GM21526 (cell line): Measurements from ENCODE around the gene PYCR2.
"Not testable (repeated sequence)": the region's sequence is repeated elsewhere in the genome, so short reads cannot be mapped to it uniquely, and the experiment has no call there.

Source experiments
- ATAC-seq: cut with Tn5 transposase; IDR thresholded peaks from one replicate; pipeline ENCODE4 v1.9.1; 2021; ENCODE audit warnings: moderate library complexity; ENCODE audit not compliant: unreplicated experiment, low FRiP score

Gene PYCR2

DNA sequence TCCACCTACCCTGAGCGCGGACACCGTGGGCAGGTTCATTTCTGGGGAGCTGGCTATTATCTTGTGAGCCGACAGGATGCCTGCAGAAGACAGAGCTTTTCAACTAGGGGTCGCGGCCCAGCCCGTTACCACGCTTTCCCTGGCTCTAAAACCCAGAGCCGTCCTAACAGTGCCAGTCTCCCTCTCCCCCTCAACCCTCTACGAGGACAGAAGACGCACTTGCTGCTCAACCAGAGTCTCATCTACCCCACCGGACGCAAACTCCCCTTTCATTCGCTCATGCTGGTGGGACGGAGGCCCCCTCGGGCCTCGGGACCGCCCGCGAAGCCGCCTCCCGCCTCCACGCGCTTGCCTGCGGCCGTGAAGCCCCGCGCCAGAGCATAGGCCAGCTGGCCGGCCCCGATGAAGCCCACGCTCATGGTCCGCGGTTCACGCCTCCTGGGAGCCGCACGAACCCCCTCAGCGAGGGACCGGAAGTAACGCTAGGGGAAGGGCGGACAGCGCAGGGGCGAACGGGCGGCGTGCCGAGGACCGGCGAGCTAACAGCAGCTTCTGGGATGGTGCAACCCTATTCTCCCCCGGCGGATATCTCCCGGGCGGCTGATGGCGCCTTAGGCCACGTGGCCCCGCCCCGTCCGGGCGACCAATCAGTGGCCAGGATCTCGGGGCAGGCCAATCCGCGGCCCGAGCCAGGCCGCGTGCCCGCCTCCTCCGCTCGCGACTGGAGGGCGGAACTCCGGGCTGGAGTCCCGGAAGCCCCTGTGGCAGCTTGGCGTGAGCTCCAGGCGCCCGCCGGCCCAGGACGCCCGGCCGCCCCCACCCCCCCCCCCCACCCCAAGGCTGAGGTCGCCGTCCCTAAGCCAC is at the start of gene PYCR2:
PYCR2 (minus strand) TSS at position 559 of the 864 bp plus-strand sequence; CDS start at position 419, 140 bp downstream.
- peak; percentile 97 for ATAC-seq

GRCh38 chr1:225973158-225973557 is 49.1 kb upstream of the PYCR2 start:
- no peak for ATAC-seq

GRCh38 chr1:225972344-225973152 is 48.5 kb upstream of the PYCR2 start:
- ATAC-seq, result no peak

- not testable (repeated sequence) for ATAC-seq
Observed at GRCh38 chr1:225970592-225971157, 46.6 kb upstream of the PYCR2 start.

DNA sequence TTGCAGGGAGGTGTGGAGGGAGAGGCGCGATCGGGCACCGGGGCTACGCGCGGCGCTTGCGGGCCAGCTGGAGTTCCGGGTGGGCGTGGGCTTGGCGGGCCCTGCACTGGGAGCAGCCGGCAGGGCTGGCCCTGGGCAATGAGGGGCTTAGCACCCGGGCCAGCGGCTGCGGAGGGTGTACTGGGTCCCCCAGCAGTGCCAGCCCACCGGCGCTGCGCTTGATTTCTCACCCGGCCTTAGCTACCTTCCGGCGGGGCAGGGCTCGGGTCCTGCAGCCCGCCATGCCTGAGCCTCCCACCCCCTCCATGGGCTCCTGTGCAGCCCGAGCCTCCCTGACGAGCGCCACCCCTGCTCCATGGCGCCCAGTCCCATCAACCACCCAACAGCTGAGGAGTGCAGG is 45.7 kb upstream of the PYCR2 start:
- ATAC-seq, result not testable (repeated sequence)

DNA sequence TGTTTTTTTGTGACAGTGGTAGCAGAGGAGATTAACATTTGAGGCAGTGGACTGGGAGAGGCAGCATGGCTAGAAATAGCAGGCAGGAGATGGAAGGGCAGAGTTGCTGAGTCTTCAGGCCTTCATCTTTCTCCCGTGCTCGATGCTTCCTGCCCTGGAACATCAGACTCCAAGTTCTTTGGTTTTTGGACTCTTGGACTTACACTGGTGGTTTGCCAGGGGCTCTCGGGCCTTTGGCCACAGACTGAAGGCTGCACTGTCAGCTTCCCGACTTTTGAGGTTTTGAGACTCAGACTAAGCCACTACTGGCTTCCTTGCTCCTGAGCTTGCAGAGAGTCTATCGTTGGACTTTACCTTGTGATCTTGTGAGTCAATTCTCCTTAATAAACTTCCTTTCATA is 41.2 kb upstream of the PYCR2 start:
- no peak for ATAC-seq

GRCh38 chr1:225963735-225964530 is 39.9 kb upstream of the PYCR2 start:
- ATAC-seq, result no peak

GRCh38 chr1:225962440-225962975 is 38.5 kb upstream of the PYCR2 start:
- peak; percentile 83 for ATAC-seq

DNA sequence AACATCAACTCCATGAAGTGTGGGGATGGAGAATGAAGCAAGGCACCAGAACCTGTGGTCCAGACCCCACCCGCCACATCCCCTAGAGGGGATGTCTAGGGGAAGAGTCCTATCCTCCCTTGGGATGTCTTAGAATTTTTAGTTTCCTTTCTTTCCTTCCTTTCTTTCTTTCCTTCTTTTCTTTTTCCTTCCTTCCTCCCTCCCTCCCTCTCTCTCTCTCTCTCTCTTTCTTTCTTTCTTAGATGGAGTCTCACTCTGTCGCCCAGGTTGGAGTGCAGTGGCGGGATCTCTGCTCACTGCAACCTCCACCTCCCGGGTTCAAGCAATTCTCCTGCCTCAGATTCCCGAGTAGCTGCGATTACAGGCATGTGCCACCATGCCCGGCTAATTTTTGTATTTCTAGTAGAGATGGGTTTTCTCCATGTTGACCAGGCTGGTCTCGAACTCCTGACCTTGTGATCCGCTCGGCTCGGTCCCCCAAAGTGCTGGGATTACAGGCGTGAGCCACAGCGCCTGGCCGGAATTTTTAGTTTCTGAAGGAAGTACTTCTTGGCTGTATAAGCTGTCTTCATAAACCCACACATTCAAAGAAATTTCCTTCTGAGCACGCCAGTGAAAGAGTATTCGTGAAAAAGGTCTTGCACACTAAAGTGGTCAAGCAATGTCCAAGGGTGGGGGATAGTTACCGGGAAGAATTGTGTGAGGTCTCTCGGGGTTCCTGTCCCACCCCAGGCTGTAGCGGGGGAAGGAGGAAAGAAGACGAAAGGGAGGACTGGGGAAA is 37.8 kb upstream of the PYCR2 start:
- ATAC-seq, result peak; percentile 21

- ATAC-seq, result no peak
Observed at GRCh38 chr1:225958041-225958440, 34.0 kb upstream of the PYCR2 start.

- ATAC-seq, result no peak
Observed at GRCh38 chr1:225954753-225955152, 30.7 kb upstream of the PYCR2 start.

GRCh38 chr1:225953315-225953714 is 29.3 kb upstream of the PYCR2 start:
- ATAC-seq, result no peak

GRCh38 chr1:225950905-225951497 is 27.0 kb upstream of the PYCR2 start:
- ATAC-seq, result no peak

DNA sequence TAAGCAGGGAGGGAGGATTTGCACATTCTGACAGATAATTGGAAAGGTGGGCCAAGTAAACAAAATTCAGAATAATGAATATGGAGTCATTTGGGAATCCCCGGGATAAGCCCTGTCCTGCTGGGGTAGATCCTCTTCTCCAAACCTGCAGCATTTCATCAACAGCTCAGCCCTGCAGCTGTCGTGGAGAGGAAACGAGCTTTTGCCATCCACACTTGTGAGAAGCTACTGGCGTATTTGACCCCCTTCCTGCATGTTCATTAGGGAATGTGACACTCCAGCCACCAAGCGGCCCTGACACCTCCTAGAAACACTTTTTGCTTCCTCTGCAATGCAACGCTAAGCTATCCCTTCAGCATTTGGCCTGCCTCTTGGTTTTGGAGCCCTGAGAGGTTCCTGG is 25.0 kb upstream of the PYCR2 start:
- ATAC-seq, result no peak

GRCh38 chr1:225946803-225947202 is 22.8 kb upstream of the PYCR2 start:
- ATAC-seq, result no peak

DNA sequence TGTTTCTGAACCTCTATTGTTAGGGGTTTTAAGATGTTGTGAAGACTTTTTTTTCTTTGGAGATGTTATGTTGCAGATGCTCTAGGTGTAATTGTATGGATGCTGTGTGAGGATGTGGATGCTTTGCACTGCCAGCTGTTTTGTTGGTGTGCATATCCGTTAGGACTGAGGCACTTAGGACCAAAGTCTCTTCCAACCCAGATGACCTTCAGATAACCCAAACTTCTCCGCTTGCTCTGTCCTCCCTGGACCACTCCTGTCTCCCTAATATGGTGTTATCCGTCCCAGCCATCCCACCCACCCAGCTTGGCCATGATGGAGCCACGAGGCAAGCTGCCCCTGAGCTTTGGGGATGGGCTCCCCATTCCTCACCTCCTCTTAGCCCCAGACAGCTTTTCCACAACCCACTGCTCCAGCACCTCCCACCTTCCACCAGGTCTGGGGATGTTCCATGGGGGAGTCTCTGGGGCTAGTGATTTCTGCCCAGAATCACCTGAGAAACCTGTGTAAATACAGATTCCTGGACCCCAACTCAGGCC is 22.1 kb upstream of the PYCR2 start:
- no peak for ATAC-seq

- no peak for ATAC-seq
Observed at GRCh38 chr1:225945564-225945963, 21.5 kb upstream of the PYCR2 start.

DNA sequence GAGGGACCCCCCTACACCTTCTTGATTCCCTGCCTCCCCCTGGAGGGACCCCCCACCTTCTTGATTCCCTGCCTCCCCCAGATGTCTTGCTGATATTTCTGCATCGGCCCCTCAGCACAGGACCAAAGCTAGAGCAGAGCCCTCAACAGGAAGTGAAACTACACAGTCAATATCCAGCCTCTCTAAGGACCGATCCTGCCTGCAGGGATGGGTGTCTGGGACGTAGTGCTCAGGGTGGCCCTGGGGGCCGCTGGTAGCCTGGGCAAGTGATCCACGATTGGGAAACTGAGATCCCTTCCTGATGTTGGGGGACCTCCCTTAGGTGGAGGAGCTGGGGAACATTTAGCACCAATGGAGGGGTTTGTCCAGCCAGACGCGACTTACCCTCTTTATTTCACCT is 20.9 kb upstream of the PYCR2 start:
- peak; percentile 48 for ATAC-seq

DNA sequence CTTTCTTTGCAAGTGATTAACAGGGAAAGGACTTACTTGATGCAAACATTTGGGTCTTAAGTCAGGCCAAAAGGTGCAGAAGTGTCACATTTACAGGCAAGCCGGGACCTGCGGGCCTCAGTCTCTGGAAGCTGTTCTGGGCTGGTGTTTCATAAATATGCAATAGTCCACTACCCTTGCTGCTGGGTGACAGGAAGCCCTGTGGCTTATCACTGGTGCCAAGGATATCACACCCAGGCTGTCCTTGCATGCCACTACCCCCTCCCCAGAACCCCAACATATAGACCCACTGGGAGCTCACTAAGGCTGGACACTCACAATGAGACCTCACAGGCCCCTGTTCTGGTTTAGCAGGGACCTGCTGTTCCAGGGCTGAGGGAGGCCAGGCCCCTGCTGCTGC is 20.3 kb upstream of the PYCR2 start:
- ATAC-seq, result no peak
